ENCODE measurements around the gene PAMR1. TPM values are rescaled to one million over a fixed set of nuclear protein-coding genes. Genes with fewer than 3 reads are reported as not detected.
"Not testable (repeated sequence)": the region's sequence is repeated elsewhere in the genome, so short reads cannot be mapped to it uniquely, and the experiment has no call there.

PAMR1 gene
- total RNA-seq, 2 donors from 2014 or later, result 3.8 to 8.0 TPM

DNA sequence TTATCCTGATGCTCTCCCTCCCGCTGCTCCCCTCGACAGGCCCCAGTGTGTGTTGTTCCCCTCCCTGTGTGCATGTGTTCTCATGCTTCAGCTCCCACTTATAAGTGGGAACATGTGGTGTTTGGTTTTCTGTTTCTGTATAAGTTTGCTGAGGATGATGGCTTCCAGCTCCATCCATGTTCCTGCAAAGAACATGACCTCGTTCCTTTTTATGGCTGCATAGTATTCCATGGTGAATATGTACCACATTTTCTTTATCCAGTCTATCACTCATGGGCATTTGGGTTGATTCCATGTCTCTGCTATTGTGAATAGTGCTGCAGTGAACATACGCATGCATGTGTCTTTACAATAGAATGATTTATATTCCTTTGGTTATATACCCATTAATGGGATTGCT lies 22.6 kb upstream of the PAMR1 start:
- intact Hi-C loops (cut with DNase I, micrococcal nuclease); DNase-seq; ATAC-seq: not testable (repeated sequence)

DNA sequence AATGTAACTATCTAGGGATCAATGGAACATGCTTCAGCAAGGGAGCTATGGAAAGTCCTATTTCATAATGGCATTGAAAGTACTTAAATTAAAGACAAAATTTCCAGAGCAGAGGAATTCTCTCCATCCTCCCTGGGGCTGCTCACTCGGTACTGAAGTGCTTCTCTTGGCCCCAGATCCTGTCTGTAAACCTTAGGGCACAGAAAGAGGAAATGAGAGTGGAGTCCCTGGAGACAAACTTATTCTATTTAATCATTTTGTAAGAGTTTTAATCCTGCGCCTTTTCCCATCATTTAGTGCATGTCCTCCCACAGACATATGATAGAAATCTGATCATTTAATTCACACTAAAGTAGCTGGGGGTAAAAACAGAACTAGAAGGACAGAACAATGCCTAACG lies 20.9 kb upstream of the PAMR1 start:
- no peak for DNase-seq
- intact Hi-C loops (cut with DNase I, micrococcal nuclease), result no loop called here

DNA sequence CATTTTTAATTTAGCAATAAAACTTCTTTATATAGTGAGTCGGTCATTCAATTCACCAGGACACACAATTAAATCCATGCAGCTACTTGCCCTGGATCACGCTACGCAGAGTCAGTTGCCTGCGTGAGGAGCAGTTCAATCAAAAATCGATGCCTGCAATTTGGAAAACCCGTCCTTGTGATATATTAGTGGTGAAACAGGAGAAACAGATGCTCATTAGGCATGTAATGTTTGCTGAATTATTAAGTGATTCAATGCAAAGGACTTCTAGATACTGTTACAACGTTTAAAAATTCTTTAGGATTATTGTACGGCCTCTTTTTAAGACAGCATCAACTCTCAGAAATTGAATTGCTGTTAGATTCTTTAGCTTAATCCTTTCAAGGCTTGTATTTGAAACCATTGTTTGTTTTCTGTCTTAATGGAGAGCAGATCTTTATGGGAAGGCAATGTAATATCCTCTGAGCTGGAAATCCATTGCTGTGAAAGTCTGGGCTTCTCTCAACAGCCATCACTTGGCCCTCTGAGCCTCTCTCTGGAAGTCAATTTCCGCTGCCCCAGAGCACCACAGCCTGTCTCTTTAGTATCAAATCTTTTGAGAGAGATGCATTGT lies 20.1 kb upstream of the PAMR1 start:
- intact Hi-C loops (cut with DNase I, micrococcal nuclease), result no loop called here
- DNase-seq (no peak), ATAC-seq (no peak)

More for the DNA sequence above, 20.9 kb upstream of the PAMR1 start:
- ATAC-seq, result no peak

DNA sequence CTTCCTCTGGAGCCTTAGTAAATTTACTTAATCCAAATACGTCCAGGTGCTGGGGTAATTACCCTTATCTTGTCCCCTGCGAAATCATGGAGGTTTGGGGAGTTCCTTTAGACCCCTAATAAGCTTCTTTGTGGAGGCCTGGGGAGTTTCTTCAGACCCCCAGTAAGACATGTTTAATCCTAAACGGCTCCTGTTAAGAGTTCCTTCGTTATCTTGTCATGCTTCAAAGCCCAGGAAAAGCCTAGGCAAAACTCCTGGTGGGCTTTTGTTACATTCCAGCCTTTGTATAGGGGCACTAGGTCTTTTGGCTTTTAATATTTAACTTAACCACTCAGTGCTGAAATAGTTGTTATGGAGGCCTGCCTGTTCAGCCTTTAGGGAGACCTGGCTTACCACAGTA lies 18.1 kb upstream of the PAMR1 start:
- DNase-seq (no peak), ATAC-seq (no peak)
- intact Hi-C loops (cut with DNase I, micrococcal nuclease), result no loop called here

DNA sequence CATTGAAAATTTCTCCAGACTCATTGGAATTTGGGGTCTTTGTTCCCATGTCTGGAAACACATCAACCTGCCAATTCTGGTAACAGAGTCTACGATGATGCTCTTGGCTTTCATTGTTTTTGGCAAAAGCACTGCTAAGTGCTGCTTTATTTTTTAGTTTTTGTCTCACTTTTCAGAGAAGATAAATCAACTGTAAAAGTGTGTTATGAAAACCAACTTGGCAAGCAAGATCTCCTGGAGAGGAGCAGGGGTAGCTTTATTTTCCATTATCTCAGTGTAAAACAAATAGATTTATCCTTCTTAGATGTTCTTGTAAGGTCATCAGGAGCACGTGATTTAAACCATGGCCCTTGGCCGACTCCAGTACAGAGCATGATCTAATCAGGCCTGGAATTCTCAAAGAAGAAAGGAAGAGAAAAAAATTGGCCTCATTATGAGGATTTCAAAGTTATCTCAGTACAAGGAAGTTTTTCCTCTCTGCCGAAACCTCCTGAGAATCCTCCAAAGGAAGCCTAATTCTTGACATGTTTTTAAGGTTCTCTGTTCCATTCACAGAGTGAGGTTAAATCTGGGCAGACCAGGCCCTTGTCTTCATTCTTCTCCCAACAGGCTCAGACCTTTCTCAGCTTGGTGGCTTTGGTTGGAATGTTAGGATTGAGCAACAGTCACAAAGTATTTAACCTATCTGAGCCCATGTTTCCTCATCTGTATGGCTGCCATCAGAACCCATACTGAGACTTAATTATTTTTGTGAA lies 16.4 kb upstream of the PAMR1 start:
- intact Hi-C loops (cut with DNase I, micrococcal nuclease), result no loop called here
- ATAC-seq (no peak), DNase-seq (peak in 1 of 2 donors; percentile 31)

DNA sequence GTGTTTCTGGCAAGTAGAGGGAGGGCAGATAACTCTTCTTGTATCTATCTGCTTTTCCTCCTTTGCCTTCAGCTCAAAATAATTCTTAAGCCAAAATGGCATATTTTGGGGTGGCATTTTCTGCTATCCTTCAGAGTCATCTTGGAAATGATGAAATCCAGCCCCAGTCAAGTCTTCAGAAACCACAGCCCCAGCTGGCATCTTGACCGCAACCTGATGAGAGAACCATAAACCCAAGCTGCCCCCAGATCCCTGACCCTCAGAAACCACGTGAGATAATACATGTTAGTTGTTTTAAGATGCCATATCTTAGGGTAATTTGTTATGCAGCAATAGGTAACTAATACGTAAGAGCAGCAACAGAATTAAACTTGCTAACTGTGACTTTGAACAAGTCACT lies 15.1 kb upstream of the PAMR1 start:
- ATAC-seq, result no peak
- intact Hi-C loops (cut with DNase I, micrococcal nuclease), result no loop called here
- no peak for DNase-seq

DNA sequence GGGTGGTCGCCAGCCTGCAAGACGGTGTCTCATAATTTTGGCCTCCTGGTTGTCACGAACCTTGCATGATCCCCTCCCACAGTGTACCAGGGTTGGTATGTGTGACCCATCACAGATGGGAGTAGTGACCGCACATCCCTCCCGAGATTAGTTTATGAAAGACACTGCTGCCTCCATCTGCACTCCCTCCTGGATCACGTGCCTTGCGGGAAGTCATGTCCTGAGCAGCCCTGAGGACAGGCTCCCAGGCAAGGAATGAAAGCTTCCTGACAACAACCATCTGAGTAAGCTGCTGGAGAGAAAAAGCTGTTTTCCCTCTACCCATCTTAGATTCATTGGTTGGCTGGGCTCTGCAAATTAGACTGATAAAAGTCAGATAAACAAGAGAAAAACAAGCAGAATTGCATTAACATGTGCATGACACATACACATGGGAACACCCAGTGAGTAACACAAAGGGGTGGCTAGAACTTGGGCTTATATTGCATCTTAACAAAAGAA lies 14.4 kb upstream of the PAMR1 start:
- no peak for ATAC-seq
- intact Hi-C loops (cut with DNase I, micrococcal nuclease), result no loop called here
- peak; percentile 10 to 29 for DNase-seq

DNA sequence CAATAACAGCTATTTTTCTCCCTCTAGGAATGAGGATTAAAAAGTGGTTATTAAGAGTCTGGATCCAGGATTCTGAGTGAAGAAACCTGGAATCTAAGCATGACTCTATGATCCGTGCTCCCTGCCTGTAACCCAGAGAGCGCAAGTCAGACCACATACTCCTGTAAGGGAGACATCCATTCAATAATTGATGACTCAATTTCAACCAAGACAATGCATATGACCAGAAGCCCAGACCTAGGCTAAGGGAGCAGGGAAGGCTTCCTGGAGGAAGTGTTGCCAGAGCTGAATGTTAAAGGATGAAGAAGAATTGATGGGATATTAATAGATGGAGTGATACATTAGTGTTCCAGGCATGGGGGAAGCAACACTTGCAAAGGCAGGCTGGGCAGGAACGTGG lies 13.8 kb upstream of the PAMR1 start:
- intact Hi-C loops (cut with DNase I, micrococcal nuclease), result no loop called here
- DNase-seq (no peak), ATAC-seq (no peak)

DNA sequence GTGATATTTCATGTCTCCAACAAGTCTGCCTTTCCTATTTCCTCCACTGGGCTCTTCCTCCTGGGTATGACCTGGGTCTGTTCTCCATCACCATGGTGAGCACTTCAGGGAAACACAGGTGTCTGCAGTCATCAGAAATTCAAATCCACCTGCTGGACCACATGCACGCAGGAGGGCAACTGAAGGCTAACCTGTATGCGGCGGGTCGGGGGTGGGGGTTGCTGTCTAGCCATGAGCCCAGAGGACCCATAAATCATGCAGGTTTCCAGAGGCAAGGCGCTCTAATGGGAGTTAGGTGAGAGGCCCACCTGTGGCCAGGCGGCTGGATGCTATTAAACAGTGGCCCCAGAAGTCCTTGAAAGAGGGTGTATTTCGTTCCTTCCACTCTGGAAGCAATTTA lies 11.1 kb upstream of the PAMR1 start:
- intact Hi-C loops (cut with DNase I, micrococcal nuclease), result no loop called here
- ATAC-seq, result no peak
- no peak for DNase-seq

DNA sequence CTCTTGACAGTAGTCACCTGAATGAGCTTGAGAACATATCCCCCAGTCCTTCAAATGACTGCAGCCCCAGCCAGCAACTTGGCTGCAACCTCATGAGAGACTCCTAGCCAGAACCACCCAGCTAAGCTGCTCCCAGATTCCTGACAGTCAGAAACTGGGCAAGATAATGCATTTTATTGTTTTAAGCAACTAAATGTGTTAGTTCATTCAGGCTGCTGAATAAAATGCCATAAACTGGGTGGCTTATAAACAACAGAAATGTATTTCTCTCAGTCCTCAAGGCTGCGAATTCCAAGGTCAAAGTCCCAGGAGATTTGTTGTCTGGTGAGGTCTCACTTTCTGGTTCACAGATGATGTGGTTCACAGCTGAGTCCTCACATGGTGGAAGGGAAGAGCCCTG lies 5.8 kb upstream of the PAMR1 start:
- no peak for DNase-seq
- intact Hi-C loops (cut with DNase I, micrococcal nuclease), result no loop called here
- ATAC-seq, result no peak

DNA sequence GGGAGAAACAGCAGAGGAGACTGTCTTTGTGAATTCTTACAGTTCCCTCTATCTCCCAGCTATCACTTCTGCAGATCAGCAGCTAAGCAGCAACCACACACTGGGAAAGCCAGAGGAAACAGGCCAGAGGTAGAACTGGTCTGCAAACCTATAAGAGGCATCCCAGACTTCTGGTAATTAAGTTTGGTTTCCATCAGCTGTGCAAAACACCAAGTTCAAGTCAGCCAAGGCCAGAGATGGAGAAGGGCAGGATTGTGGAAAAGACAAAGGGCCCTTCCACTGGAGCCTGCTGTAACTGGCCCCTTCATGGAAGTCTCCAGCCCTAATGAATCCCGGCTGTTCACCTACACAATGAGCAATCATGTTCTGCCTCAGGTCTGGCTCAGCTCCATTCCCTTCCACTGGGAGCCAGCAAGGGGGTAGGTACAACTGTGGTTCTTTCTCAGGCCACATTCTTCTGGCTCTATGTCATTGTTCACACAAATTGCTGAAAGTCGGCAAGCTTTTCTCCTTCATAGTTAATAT lies 4.6 kb upstream of the PAMR1 start:
- ATAC-seq, result no peak
- DNase-seq, result no peak
- intact Hi-C loops (cut with DNase I, micrococcal nuclease), result no loop called here

DNA sequence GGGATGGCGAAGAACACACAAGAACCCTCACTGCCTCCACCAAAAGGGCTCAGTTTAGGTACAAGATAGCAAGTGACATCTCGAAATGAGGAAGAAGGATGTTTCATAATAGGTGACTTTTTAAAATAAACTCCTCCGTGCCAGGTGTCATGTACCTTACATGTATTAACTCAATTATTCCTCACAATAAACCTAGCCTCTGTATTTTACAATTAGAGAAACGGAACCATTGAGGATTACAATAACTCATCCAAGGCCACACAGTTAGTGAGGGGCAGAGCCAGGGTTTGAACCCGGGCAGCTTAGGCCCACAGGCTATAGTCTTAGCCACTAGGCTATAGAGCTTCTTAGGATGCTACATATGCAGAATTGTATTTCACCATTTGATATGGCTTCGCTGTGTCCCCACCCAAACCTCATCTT lies 965 bp upstream of the PAMR1 start:
- ATAC-seq, result no peak

DNA sequence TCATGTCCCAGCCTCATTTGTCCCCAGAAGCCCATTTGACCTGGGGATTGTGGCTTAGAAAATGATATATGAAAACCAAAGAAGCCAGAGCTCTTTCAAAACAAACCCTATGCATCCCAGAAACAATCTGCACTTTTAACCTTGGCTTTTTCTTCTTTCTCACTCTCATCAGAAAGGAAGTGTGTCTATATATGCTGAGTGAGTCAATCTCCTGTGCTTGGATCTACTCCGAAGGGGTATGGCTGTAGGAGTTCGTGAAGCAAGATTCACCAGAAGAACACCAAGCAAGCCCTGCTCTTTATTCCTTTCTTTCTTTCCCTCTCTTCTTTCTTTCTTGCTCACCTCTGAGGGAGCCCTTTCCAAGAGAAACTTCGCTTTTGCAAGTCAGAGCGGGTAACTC lies 636 bp downstream of the PAMR1 start:
- intact Hi-C loops (cut with DNase I, micrococcal nuclease), result no loop called here
- ATAC-seq, result no peak
- no peak for DNase-seq

More for the DNA sequence above, 965 bp upstream of the PAMR1 start:
- DNase-seq, result no peak
- intact Hi-C loops (cut with DNase I, micrococcal nuclease), result no loop called here

DNA sequence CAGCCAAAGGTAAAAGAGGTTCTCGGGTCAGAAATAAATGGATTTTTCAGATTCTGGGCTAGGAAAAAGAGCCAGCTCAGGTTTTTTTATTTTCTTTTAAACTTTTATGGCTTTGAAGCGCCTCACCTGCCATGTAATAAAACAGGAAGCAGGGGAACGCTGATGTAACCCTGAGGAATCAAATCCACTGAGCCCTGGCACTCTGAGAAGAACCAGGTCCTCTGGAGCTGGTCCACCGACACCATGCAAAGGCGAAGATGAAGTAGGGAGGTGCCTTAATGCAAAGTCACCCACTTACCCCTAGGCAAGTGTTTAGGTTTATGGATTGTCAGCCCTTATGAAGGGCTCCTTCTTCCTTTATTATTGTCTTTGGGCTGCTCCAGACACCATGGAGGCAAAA lies 1.6 kb downstream of the PAMR1 start:
- DNase-seq (no peak), ATAC-seq (no peak)
- intact Hi-C loops (cut with DNase I, micrococcal nuclease), result no loop called here

DNA sequence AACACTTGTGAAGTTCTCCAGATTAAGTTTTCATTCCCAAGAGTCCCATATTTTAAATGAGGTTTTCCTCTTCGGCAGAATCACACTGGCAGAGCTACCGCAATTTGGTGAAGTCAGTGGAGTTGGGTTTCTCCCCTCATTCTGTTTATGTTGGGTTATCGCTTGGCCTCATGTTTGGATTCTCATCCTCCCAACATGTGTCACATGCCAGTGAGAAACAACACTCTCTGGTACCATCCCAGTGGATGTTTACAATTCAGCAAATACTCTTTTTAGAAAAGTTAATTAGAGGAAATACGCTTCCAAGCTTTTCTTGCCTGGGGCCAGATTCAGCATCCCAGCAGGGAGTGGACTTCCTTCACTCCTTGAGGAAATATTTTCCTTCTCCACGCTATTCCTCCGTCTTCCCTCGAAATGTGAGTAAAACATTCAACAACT lies 2.1 kb downstream of the PAMR1 start:
- no peak for ATAC-seq
- DNase-seq, result no peak
- intact Hi-C loops (cut with DNase I, micrococcal nuclease), result no loop called here

DNA sequence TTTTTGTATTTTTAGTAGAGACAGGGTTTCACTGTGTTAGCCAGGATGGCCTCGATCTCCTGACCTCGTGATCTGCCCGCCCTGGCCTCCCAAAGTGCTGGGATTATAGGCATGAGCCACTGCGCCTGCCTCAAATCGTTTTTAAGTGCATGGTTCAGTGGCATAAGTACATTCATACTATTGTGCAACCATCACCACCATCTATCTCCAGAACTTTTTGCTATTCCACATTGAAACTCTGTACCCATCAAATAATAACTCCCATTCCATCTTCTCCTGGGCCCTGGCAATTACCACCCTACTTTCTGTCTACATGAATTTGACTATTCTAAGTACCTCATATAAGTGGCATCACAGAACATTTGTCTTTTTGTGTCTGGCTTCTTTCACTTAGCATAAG lies 3.3 kb downstream of the PAMR1 start:
- intact Hi-C loops (cut with DNase I, micrococcal nuclease); ATAC-seq; DNase-seq: not testable (repeated sequence)

DNA sequence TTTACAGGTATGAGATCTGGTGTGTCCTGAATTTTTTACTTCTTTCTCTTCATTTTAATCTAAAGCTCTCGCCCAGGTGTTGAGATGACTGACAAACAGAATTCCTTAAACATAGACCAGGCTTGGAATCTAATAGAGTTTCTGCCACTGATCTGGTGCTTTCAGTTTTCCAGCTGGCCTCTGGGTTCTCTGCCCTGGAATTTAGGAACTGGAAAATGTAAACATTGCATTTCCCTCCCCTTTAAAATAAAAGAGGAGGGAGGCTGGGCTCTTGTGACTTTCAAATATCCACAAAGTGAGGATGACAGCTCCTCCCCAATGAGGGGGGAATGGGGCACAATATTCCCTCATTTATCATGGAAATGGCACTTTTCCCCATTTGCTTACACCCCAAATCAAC lies 5.0 kb downstream of the PAMR1 start:
- intact Hi-C loops (cut with DNase I, micrococcal nuclease), result no loop called here
- DNase-seq, result no peak
- ATAC-seq, result no peak

DNA sequence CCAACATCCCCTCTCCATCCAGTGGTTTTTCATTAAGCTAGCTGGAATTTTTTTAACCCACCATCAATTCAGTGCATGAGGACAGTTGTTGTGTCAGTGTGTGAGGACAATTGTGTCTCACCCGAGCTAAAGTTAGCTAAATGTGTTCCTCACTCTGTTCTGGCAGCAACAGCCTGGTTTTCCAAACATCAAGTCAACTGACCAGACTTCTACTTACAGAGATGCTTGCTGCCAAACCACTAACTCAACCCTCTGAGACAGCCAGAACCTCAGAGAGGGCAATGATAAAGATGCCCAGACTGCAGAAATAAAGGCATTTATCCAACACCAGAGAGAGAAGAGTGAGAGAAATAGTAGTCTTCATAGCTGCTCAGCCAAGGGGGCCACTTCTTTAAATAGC lies 6.7 kb downstream of the PAMR1 start:
- intact Hi-C loops (cut with DNase I, micrococcal nuclease), result no loop called here
- no peak for ATAC-seq
- no peak for DNase-seq

DNA sequence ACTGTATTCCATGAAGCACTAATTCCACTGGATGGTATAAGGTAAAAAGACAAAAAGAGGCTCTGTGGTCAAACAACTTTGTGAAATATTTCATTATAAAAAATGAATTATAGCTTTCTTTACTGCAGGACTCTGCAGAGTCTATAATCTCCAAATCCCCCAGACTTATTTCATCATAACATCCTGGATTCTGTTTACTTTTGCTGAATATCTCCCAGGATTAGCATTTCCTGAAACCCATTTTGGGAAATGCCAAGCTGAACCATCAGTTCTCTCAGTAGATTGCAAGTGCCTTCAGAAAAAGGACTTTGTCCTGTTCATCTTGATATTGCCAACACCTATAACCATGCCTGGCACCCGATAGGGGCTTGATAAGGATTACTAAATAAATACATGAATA lies 7.9 kb downstream of the PAMR1 start:
- ATAC-seq (no peak), DNase-seq (no peak)
- intact Hi-C loops (cut with DNase I, micrococcal nuclease), result no loop called here

DNA sequence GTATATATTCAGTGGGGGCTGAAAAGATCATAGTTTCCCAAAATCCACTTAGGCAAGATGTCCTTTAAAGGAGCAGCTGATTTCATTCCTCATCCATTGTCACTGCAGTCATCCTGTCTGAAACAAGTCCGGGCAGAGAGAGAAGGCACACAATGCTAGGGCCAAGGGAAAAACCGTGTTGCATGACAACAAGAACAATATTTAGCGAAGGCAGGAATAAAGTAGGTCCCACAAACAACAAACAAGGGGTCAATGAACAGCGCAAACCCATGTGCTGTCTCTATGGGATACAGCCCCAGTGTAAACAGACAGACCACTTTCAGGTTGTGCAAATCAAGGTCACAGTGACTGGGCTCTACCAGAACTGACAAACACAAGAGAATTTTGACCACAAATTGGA lies 9.0 kb downstream of the PAMR1 start:
- no peak for ATAC-seq
- no peak for DNase-seq
- intact Hi-C loops (cut with DNase I, micrococcal nuclease), result no loop called here
